Measurements from ENCODE around the gene TIAM2. TPM values are rescaled to one million over a fixed set of nuclear protein-coding genes. Genes with fewer than 3 reads are reported as not detected.

TIAM2 gene
- total RNA-seq, 1 donor from 2014 or later = 21.1 TPM

DNA sequence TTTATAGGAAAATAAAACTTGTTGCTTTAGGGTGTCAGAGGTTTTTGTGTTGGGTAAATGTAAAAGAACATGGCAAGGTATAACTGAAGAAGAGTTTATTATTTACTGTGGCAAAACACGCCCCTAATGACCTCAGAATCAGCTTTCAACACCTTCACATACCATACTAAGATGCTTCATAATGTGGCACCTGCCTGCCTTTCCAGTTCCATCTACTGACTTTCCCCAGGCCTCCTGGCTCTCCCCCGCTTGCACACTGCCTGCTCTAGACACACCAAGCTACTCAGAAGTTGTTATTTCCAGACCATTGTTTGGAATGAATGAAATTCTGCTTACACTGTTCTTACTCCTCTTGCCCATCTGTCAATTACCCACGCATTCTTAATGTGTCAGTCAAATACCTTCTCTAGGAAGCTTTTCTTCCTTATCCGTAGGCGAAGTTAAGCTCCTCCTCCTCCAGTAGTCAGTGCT, 1.8 kb downstream of the TIAM2 start:
- H3K36me3 Mint-ChIP-seq (ENCODE audit: low read depth, unreplicated experiment) = no peaks in the 10 kb centered on the region
- peaks cover 10% of the 10 kb centered on the region for H3K4me1 Mint-ChIP-seq (ENCODE audit: unreplicated experiment)
- no peak for DNase-seq (ENCODE audit: low spot score)
- H3K27ac Mint-ChIP-seq (ENCODE audit: unreplicated experiment) = no peak overlapping the region
- peak overlapping the region; percentile 10 for H3K4me3 Mint-ChIP-seq (ENCODE audit: unreplicated experiment)
- H3K27me3 Mint-ChIP-seq (ENCODE audit: unreplicated experiment) = peaks cover 5% of the 10 kb centered on the region
- TF ChIP-seq, protein P1, sequence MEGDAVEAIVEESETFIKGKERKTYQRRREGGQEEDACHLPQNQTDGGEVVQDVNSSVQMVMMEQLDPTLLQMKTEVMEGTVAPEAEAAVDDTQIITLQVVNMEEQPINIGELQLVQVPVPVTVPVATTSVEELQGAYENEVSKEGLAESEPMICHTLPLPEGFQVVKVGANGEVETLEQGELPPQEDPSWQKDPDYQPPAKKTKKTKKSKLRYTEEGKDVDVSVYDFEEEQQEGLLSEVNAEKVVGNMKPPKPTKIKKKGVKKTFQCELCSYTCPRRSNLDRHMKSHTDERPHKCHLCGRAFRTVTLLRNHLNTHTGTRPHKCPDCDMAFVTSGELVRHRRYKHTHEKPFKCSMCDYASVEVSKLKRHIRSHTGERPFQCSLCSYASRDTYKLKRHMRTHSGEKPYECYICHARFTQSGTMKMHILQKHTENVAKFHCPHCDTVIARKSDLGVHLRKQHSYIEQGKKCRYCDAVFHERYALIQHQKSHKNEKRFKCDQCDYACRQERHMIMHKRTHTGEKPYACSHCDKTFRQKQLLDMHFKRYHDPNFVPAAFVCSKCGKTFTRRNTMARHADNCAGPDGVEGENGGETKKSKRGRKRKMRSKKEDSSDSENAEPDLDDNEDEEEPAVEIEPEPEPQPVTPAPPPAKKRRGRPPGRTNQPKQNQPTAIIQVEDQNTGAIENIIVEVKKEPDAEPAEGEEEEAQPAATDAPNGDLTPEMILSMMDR (IDR thresholded peaks at IDR 0.05; ENCODE audit: unreplicated experiment) = no peak
- no peaks in the 10 kb centered on the region for H3K9me3 Mint-ChIP-seq (ENCODE audit: unreplicated experiment)

DNA sequence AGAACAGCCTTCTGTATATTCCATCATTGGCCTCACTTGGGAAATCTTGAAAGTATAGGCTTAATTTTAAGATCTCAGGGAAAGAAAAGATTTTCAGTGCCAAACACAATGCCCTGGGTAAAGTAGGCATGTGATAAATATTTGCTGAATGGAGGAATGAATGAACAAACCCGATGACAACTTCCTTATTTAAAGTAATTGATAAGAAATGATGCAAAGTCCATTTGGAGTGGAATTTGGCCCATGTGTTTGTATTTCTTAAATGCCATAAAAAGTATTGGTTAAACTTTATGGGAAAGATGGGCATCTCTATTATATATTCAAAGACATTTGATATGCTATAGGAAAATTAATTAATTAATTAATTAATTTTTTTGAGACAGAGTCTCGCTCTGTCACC, 3.7 kb downstream of the TIAM2 start:
- peaks cover 2% of the 10 kb centered on the region for H3K27me3 Mint-ChIP-seq (ENCODE audit: unreplicated experiment)
- H3K4me3 Mint-ChIP-seq (ENCODE audit: unreplicated experiment) = no peak overlapping the region
- no peaks in the 10 kb centered on the region for H3K36me3 Mint-ChIP-seq (ENCODE audit: low read depth, unreplicated experiment)
- H3K27ac Mint-ChIP-seq (ENCODE audit: unreplicated experiment) = no peak overlapping the region
- DNase-seq (ENCODE audit: low spot score) = no peak
- H3K9me3 Mint-ChIP-seq (ENCODE audit: unreplicated experiment) = no peaks in the 10 kb centered on the region
- TF ChIP-seq, protein P1 (IDR thresholded peaks at IDR 0.05; ENCODE audit: unreplicated experiment) = no peak
- peaks cover 10% of the 10 kb centered on the region for H3K4me1 Mint-ChIP-seq (ENCODE audit: unreplicated experiment)

DNA sequence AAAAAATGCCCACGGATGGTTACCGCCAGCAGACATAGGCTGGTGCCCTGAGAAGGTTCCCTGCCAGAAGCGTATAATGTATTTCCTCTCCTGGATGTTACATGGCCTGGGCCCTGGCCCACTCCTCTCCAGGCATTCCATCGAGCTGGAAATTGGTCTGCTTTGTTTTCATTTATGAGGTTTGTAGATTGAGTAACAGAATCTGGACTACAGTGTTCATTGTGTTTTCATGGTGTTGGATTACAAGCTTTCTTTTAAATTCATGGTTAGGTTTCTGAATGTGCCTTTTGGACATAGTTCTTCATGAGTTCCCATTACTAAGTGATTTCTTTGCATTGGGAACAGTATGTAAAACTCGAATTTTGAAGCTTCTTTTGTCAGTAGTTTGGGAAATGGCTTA, 6.4 kb downstream of the TIAM2 start:
- no peak for DNase-seq (ENCODE audit: low spot score)
- Mint-ChIP-seq H3K27ac (ENCODE audit: unreplicated experiment) (no peak overlapping the region), H3K4me3 (ENCODE audit: unreplicated experiment) (no peak overlapping the region), H3K27me3 (ENCODE audit: unreplicated experiment) (peaks cover 1% of the 10 kb centered on the region), H3K4me1 (ENCODE audit: unreplicated experiment) (peaks cover 8% of the 10 kb centered on the region), H3K9me3 (ENCODE audit: unreplicated experiment) (no peaks in the 10 kb centered on the region), H3K36me3 (ENCODE audit: low read depth, unreplicated experiment) (no peaks in the 10 kb centered on the region)
- TF ChIP-seq, protein P1 (IDR thresholded peaks at IDR 0.05; ENCODE audit: unreplicated experiment) = no peak

DNA sequence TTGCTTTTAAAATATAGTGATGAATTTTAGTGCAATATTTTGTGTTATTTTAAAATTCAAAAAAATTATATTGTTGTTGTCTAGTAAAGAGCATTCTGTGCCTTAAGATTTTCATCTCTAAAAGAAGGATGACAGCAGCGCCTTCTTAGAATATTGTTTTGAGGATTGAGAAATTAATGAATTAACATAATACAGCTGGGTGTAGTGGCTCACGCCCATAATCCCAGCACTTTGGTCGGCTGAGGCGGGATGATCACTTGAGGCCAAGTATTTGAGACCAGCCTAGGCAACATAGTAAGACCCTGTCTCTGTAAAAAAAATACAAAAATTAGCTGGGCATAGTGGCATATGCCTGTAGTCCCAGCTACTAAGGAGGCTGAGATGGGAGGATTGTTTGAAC, 6.8 kb downstream of the TIAM2 start:
- H3K4me1 Mint-ChIP-seq (ENCODE audit: unreplicated experiment) = peaks cover 5% of the 10 kb centered on the region
- peaks cover 1% of the 10 kb centered on the region for H3K27me3 Mint-ChIP-seq (ENCODE audit: unreplicated experiment)
- no peaks in the 10 kb centered on the region for H3K9me3 Mint-ChIP-seq (ENCODE audit: unreplicated experiment)
- no peak for DNase-seq (ENCODE audit: low spot score)
- no peak overlapping the region for H3K4me3 Mint-ChIP-seq (ENCODE audit: unreplicated experiment)
- TF ChIP-seq, protein P1 (IDR thresholded peaks at IDR 0.05; ENCODE audit: unreplicated experiment) = no peak
- no peaks in the 10 kb centered on the region for H3K36me3 Mint-ChIP-seq (ENCODE audit: low read depth, unreplicated experiment)
- no peak overlapping the region for H3K27ac Mint-ChIP-seq (ENCODE audit: unreplicated experiment)

DNA sequence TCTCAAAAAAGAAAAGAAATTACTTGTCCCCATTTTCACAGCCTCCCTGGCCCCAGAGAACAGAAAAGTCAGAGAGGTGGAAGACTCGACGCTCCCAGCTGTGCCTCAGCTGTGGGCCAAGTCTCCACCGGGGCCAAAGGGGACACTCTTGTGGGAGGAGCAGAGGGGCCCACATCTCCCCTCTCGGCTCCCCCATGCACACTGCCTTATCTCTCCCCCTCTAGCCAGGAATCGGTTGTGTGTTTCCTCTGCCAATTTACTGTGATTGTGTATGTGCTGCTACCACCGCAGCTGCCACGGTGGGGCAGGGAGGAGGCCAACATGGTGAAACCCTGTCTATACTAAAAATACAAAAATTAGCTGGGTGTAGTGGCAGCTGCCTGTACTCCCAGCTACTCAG, 8.4 kb downstream of the TIAM2 start:
- TF ChIP-seq, protein P1 (IDR thresholded peaks at IDR 0.05; ENCODE audit: unreplicated experiment) = no peak
- Mint-ChIP-seq H3K9me3 (ENCODE audit: unreplicated experiment) (no peaks in the 10 kb centered on the region), H3K36me3 (ENCODE audit: low read depth, unreplicated experiment) (no peaks in the 10 kb centered on the region), H3K4me1 (ENCODE audit: unreplicated experiment) (no peaks in the 10 kb centered on the region), H3K27me3 (ENCODE audit: unreplicated experiment) (no peaks in the 10 kb centered on the region), H3K4me3 (ENCODE audit: unreplicated experiment) (no peak overlapping the region), H3K27ac (ENCODE audit: unreplicated experiment) (no peak overlapping the region)
- no peak for DNase-seq (ENCODE audit: low spot score)

Measured in endothelial cell (in vitro differentiated cells).